ENCODE measurements around the gene LRRC15. TPM values are rescaled to one million over a fixed set of nuclear protein-coding genes. Genes with fewer than 3 reads are reported as not detected.

LRRC15 gene
- total RNA-seq, 2 experiments from 2014 or later: not detected

- Mint-ChIP-seq H3K9me3 (ENCODE audit: insufficient read depth) (peaks cover 7% of the 10 kb centered on the region), H3K36me3 (ENCODE audit: low read depth) (no peaks in the 10 kb centered on the region), H3K27me3 (ENCODE audit: low read depth) (peaks cover 29% of the 10 kb centered on the region), H3K4me1 (ENCODE audit: low read depth) (no peaks in the 10 kb centered on the region), H3K4me3 (no peak overlapping the region), H3K27ac (no peak overlapping the region)
- ATAC-seq: no peak
- DNase-seq: no peak
- ChIA-PET POLR2A (no interaction called here), CTCF (interaction anchor here (0.9 kb wide), 1 partner anchor 8 kb away, joined by 3 read pairs; no protein-coding TSS in a partner anchor)
Observed at GRCh38 chr3:194321693-194322640, 47.6 kb downstream of the LRRC15 start.

- Mint-ChIP-seq H3K27ac (no peak overlapping the region), H3K4me1 (ENCODE audit: low read depth) (peaks cover 8% of the 10 kb centered on the region), H3K4me3 (no peak overlapping the region), H3K36me3 (ENCODE audit: low read depth) (no peaks in the 10 kb centered on the region), H3K9me3 (ENCODE audit: insufficient read depth) (peaks cover 7% of the 10 kb centered on the region), H3K27me3 (ENCODE audit: low read depth) (peaks cover 36% of the 10 kb centered on the region)
- ATAC-seq (no peak), DNase-seq (no peak)
- CTCF ChIA-PET: no interaction called here
- POLR2A ChIA-PET: no interaction called here
Observed at GRCh38 chr3:194320744-194321243, 48.7 kb downstream of the LRRC15 start.

GRCh38 chr3:194320100-194320499, 49.4 kb downstream of the LRRC15 start:
- ATAC-seq (no peak), DNase-seq (no peak)
- Mint-ChIP-seq H3K4me3 (no peak overlapping the region), H3K27me3 (ENCODE audit: low read depth) (peaks cover 40% of the 10 kb centered on the region), H3K4me1 (ENCODE audit: low read depth) (peaks cover 12% of the 10 kb centered on the region), H3K9me3 (ENCODE audit: insufficient read depth) (peaks cover 7% of the 10 kb centered on the region), H3K27ac (no peak overlapping the region), H3K36me3 (ENCODE audit: low read depth) (no peaks in the 10 kb centered on the region)
- POLR2A ChIA-PET: no interaction called here
- CTCF ChIA-PET: no interaction called here

- H3K36me3 Mint-ChIP-seq (ENCODE audit: low read depth): no peaks in the 10 kb centered on the region
- H3K4me1 Mint-ChIP-seq (ENCODE audit: low read depth): peaks cover 14% of the 10 kb centered on the region
- H3K9me3 Mint-ChIP-seq (ENCODE audit: insufficient read depth): peaks cover 7% of the 10 kb centered on the region
- POLR2A ChIA-PET: no interaction called here
- CTCF ChIA-PET: no interaction called here
- H3K4me3 Mint-ChIP-seq: no peak overlapping the region
- no peak for ATAC-seq
- H3K27me3 Mint-ChIP-seq (ENCODE audit: low read depth): peaks cover 49% of the 10 kb centered on the region
- no peak for DNase-seq
- no peak overlapping the region for H3K27ac Mint-ChIP-seq
Observed at GRCh38 chr3:194318511-194319161, 50.9 kb downstream of the LRRC15 start.

- Mint-ChIP-seq H3K4me3 (no peak overlapping the region), H3K27me3 (ENCODE audit: low read depth) (peaks cover 55% of the 10 kb centered on the region), H3K36me3 (ENCODE audit: low read depth) (no peaks in the 10 kb centered on the region), H3K27ac (no peak overlapping the region), H3K9me3 (ENCODE audit: insufficient read depth) (peaks cover 7% of the 10 kb centered on the region), H3K4me1 (ENCODE audit: low read depth) (peaks cover 25% of the 10 kb centered on the region)
- POLR2A ChIA-PET: no interaction called here
- CTCF ChIA-PET: interaction anchor here (1.0 to 4.1 kb wide), 6 partner anchors 90 to 653 kb away, joined by 3 to 60 read pairs (median 6); no protein-coding TSS in a partner anchor
- DNase-seq: no peak
- ATAC-seq: no peak
Observed at GRCh38 chr3:194316918-194317317, 52.6 kb downstream of the LRRC15 start.

- no peak for DNase-seq
- Mint-ChIP-seq H3K27me3 (ENCODE audit: low read depth) (peaks cover 63% of the 10 kb centered on the region), H3K4me3 (peak overlapping the region; percentile 37), H3K9me3 (ENCODE audit: insufficient read depth) (peaks cover 7% of the 10 kb centered on the region), H3K36me3 (ENCODE audit: low read depth) (no peaks in the 10 kb centered on the region), H3K4me1 (ENCODE audit: low read depth) (peaks cover 30% of the 10 kb centered on the region), H3K27ac (no peak overlapping the region)
- POLR2A ChIA-PET: no interaction called here
- peak; percentile 59 for ATAC-seq
- CTCF ChIA-PET: interaction anchor here (0.6 to 4.1 kb wide), 50 partner anchors 8 to 856 kb away, joined by 3 to 60 read pairs (median 4); partner anchors contain the start of gene HES1
Observed at GRCh38 chr3:194315965-194316361, 53.6 kb downstream of the LRRC15 start.

- Mint-ChIP-seq H3K36me3 (ENCODE audit: low read depth) (no peaks in the 10 kb centered on the region), H3K4me1 (ENCODE audit: low read depth) (peaks cover 30% of the 10 kb centered on the region), H3K27ac (peak overlapping the region; percentile 54), H3K4me3 (peak overlapping the region; percentile 60), H3K27me3 (ENCODE audit: low read depth) (peaks cover 65% of the 10 kb centered on the region), H3K9me3 (ENCODE audit: insufficient read depth) (peaks cover 7% of the 10 kb centered on the region)
- CTCF ChIA-PET: interaction anchor here (0.6 to 4.1 kb wide), 54 partner anchors 9 to 855 kb away, joined by 3 to 60 read pairs (median 4); partner anchors contain the start of gene HES1
- peak; percentile 94 for ATAC-seq
- peak; percentile 84 for DNase-seq
- POLR2A ChIA-PET: no interaction called here
Observed at GRCh38 chr3:194315088-194315964, 54.2 kb downstream of the LRRC15 start.

GRCh38 chr3:194314388-194315068, 55.0 kb downstream of the LRRC15 start:
- Mint-ChIP-seq H3K27ac (no peak overlapping the region), H3K4me3 (no peak overlapping the region), H3K27me3 (ENCODE audit: low read depth) (peaks cover 63% of the 10 kb centered on the region), H3K4me1 (ENCODE audit: low read depth) (peaks cover 37% of the 10 kb centered on the region), H3K9me3 (ENCODE audit: insufficient read depth) (peaks cover 5% of the 10 kb centered on the region), H3K36me3 (ENCODE audit: low read depth) (no peaks in the 10 kb centered on the region)
- no peak for DNase-seq
- CTCF ChIA-PET: interaction anchor here (0.8 to 4.1 kb wide), 4 partner anchors 8 to 651 kb away, joined by 3 to 59 read pairs (median 4); no protein-coding TSS in a partner anchor
- no peak for ATAC-seq
- POLR2A ChIA-PET: no interaction called here

- Mint-ChIP-seq H3K4me3 (no peak overlapping the region), H3K9me3 (ENCODE audit: insufficient read depth) (no peaks in the 10 kb centered on the region), H3K27ac (no peak overlapping the region), H3K36me3 (ENCODE audit: low read depth) (no peaks in the 10 kb centered on the region), H3K4me1 (ENCODE audit: low read depth) (peaks cover 43% of the 10 kb centered on the region), H3K27me3 (ENCODE audit: low read depth) (peaks cover 59% of the 10 kb centered on the region)
- ChIA-PET CTCF (interaction anchor here (1.1 to 4.1 kb wide), 3 partner anchors 9 to 650 kb away, joined by 3 to 59 read pairs (median 6); no protein-coding TSS in a partner anchor), POLR2A (no interaction called here)
- ATAC-seq: no peak
- no peak for DNase-seq
Observed at GRCh38 chr3:194313560-194314387, 55.8 kb downstream of the LRRC15 start.

- Mint-ChIP-seq H3K27ac (peak overlapping the region; percentile 4), H3K36me3 (ENCODE audit: low read depth) (no peaks in the 10 kb centered on the region), H3K4me1 (ENCODE audit: low read depth) (peaks cover 53% of the 10 kb centered on the region), H3K4me3 (no peak overlapping the region), H3K9me3 (ENCODE audit: insufficient read depth) (no peaks in the 10 kb centered on the region), H3K27me3 (ENCODE audit: low read depth) (peaks cover 60% of the 10 kb centered on the region)
- no peak for ATAC-seq
- no peak for DNase-seq
- POLR2A ChIA-PET: no interaction called here
- CTCF ChIA-PET: interaction anchor here (1.7 kb wide), 1 partner anchor 532 kb away, joined by 6 read pairs; no protein-coding TSS in a partner anchor
Observed at GRCh38 chr3:194312743-194313281, 56.7 kb downstream of the LRRC15 start.
